Fibroblast of lung (primary cell): ENCODE measurements around the gene ZBTB7C. TPM values are rescaled to one million over a fixed set of nuclear protein-coding genes. Genes with fewer than 3 reads are reported as not detected.
A peak's percentile ranks its signal among the peaks of the same experiment; 100 is the strongest.

Experiments used
- DNase-seq, 2 donors: peaks; one replicate each; pipeline versions ENCODE4 v3.0.0 to v3.0.0-alpha.2; 2010; ENCODE audit warnings: low read depth in 2 of 2
- H2AFZ ChIP-seq: 2 replicates; pipeline ENCODE4 v1.5.1; 2012; ENCODE audit warnings: low read length, control low read depth, inconsistent platforms
- H3K27ac ChIP-seq: 2 replicates; pipeline ENCODE4 v1.5.1; 2011; ENCODE audit warnings: low read length, control low read depth; ENCODE audit not compliant: insufficient read depth
- H3K27me3 ChIP-seq: 2 replicates; pipeline ENCODE4 v1.5.1; 2011; ENCODE audit warnings: mild to moderate bottlenecking, low read length; ENCODE audit not compliant: control insufficient read depth, insufficient read depth
- H3K36me3 ChIP-seq: 2 replicates; pipeline ENCODE4 v1.5.1; 2011; ENCODE audit warnings: low read length; ENCODE audit not compliant: control insufficient read depth, insufficient read depth
- H3K4me1 ChIP-seq: 2 replicates; pipeline ENCODE4 v1.5.1; 2011; ENCODE audit warnings: low read length; ENCODE audit not compliant: control insufficient read depth, insufficient read depth; ENCODE audit errors: extremely low read depth
- H3K4me2 ChIP-seq: 2 replicates; pipeline ENCODE4 v1.5.1; 2011; ENCODE audit warnings: low read length, control low read depth; ENCODE audit not compliant: insufficient read depth; ENCODE audit errors: extremely low read depth
- H3K4me3 ChIP-seq, 4 experiments: fragments of 200-600 bp in 1 of 4; sonication (generic) in 1 of 4; replicated peaks in 1 of 4; 2 replicates each; pipeline ENCODE4 v1.5.1; 2011 to 2016; ENCODE audit warnings: low read length in 4 of 4, low read depth in 3 of 4, mild to moderate bottlenecking in 3 of 4, control low read depth in 2 of 4, inconsistent platforms in 1 of 4, mixed read lengths in 1 of 4; ENCODE audit not compliant: insufficient read depth in 1 of 4; ENCODE audit errors: control extremely low read depth in 1 of 4
- H3K79me2 ChIP-seq: 2 replicates; pipeline ENCODE4 v1.5.1; 2012; ENCODE audit warnings: mild to moderate bottlenecking, low read length, inconsistent platforms; ENCODE audit not compliant: control insufficient read depth, insufficient read depth
- H3K9ac ChIP-seq: 2 replicates; pipeline ENCODE4 v1.5.1; 2011; ENCODE audit warnings: mild to moderate bottlenecking, low read length, control low read depth; ENCODE audit not compliant: insufficient read depth
- H3K9me3 ChIP-seq: 2 replicates; pipeline ENCODE4 v1.5.1; 2012; ENCODE audit warnings: low read depth, low read length; ENCODE audit not compliant: control insufficient read depth, insufficient read depth
- H4K20me1 ChIP-seq: 2 replicates; pipeline ENCODE4 v1.5.1; 2011; ENCODE audit warnings: low read length; ENCODE audit not compliant: control insufficient read depth, insufficient read depth; ENCODE audit errors: extremely low read depth
- EZH2 ChIP-seq: IDR thresholded peaks from 2 replicates; pipeline ENCODE4 v1.5.1; 2012; ENCODE audit warnings: low read length, control low read depth, mild to moderate bottlenecking; ENCODE audit errors: missing control alignments
- polyA plus RNA-seq, 2 donors: library from polyadenylated mRNA; depleted of rRNA in 1 of 2; stranded (reverse) in 1 of 2; unstranded in 1 of 2; fragments of >200 nt; gene quantifications; 2 replicates each; pipeline ENCODE4 v1.2.1, GENCODE V29; 2011 to 2012; ENCODE audit warnings: missing spikeins in 1 of 2
- total RNA-seq: library from RNA; depleted of rRNA; stranded (reverse); fragments of >200 nt; gene quantifications from 2 replicates; pipeline ENCODE4 v1.2.1, GENCODE V29; 2014
- TF ChIP-seq, protein P1 (sequence below), 2 donors: IDR thresholded peaks in 1 of 2; conservative IDR thresholded peaks in 1 of 2; 1 replicate in 1 of 2; 2 replicates in 1 of 2; pipeline ENCODE4 v1.5.1; 2011 to 2012; ENCODE audit warnings: low read length in 2 of 2, control low read depth in 1 of 2, inconsistent platforms in 1 of 2, low read depth in 1 of 2, mild to moderate bottlenecking in 1 of 2

The ZBTB7C gene
- total and polyA plus RNA-seq, 2 donors (not counting 1 experiment from before 2014, with no cell fraction given): 0.19 to 0.33 TPM

DNA sequence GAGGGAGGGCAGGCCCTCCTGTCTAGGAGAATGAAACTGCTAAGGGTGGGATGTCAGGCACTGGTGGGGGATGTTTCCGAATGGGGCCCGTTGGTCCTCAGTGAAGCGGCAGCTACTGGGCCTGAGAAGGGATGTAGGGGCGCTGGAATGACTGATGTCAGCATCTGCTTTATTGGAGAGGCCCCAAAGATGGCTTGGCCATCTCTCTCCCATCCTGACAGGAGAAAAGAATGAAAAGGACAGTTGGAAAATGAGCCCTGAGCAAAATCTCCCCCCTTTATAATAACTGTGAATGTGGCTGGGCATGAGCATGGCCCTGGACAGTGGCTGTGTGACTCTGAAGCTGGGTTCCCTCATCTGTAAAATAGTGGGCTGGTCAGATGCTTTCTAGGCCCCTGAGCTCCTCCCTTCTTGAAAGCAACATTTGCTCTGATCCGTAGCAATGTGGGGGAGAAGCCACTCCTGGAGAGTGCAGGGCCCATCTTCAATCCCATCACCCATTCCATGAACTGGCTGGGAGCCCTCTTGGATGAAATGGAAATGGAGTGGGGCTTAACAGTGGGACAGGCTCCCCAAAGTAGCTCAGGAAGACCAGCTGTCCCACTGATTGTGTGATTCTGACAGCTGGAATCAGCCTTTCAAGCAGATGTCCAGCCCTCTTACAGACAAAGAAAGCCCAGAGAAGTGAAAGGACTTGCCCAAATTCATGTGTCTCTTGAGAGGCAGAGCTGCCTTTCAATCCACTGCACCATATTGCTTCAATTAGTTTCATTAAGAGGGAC is 246.0 kb downstream of the ZBTB7C start:
- no peaks in the 10 kb centered on the region for H3K9me3 ChIP-seq
- H3K4me1 ChIP-seq: peaks cover 2% of the 10 kb centered on the region
- DNase-seq: no peak
- no peaks in the 10 kb centered on the region for H4K20me1 ChIP-seq
- no peaks in the 10 kb centered on the region for H3K36me3 ChIP-seq
- TF ChIP-seq EZH2: no peak
- TF ChIP-seq, protein P1, sequence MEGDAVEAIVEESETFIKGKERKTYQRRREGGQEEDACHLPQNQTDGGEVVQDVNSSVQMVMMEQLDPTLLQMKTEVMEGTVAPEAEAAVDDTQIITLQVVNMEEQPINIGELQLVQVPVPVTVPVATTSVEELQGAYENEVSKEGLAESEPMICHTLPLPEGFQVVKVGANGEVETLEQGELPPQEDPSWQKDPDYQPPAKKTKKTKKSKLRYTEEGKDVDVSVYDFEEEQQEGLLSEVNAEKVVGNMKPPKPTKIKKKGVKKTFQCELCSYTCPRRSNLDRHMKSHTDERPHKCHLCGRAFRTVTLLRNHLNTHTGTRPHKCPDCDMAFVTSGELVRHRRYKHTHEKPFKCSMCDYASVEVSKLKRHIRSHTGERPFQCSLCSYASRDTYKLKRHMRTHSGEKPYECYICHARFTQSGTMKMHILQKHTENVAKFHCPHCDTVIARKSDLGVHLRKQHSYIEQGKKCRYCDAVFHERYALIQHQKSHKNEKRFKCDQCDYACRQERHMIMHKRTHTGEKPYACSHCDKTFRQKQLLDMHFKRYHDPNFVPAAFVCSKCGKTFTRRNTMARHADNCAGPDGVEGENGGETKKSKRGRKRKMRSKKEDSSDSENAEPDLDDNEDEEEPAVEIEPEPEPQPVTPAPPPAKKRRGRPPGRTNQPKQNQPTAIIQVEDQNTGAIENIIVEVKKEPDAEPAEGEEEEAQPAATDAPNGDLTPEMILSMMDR (conservative IDR thresholded peaks at IDR 0.05 in 1 of 2, IDR thresholded peaks at IDR 0.05 in 1 of 2; ENCODE audit: low read depth in 1 of 2, low read length in 2 of 2): no peak
- no peaks in the 10 kb centered on the region for H3K27me3 ChIP-seq
- H3K9ac ChIP-seq: no peak overlapping the region
- no peak overlapping the region for H3K4me3 ChIP-seq
- no peak overlapping the region for H2AFZ ChIP-seq
- H3K4me2 ChIP-seq: no peak overlapping the region
- no peaks in the 10 kb centered on the region for H3K79me2 ChIP-seq
- H3K27ac ChIP-seq: no peak overlapping the region

DNA sequence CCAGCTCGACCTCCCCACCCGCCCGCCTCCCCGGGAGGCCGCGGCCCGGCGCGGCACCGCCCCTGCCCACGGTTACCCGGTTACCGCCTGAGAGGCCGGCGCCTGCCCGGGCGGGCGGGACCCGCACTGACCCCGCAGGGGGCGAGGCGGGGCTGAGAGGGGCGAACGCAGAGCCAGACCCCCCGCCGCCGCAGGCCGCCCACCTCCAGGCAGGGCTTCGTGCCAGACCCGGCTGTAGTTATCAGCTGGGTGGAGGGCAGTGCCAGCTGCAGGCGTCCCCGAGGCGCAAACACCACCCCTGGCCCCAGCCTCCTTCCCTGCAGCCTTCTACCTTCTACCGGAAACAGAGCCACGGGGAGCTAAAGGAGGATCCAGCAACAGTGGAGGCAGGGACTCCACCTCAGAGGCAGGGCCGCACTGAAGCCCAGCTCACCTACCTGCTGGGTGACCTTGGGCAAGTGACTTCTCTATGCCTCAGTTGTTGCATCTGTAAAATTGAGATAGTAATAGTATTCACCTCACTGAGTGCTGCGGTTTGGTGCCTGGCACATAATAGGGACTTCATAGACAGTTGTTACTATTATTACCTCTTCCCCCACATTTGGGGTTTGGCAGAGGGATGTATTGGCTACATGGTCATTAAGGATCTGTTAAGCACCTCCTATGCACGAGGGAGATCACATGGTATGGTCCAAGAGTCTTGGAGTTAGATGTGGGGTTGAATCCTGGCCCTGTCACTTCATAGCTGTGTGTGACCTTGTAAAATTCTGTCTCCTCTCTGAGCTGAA is 247.1 kb downstream of the ZBTB7C start:
- peak in 1 of 2 donors; percentile 15 for DNase-seq
- H3K79me2 ChIP-seq: no peaks in the 10 kb centered on the region
- H3K9me3 ChIP-seq: no peaks in the 10 kb centered on the region
- H3K36me3 ChIP-seq: no peaks in the 10 kb centered on the region
- H4K20me1 ChIP-seq: no peaks in the 10 kb centered on the region
- TF ChIP-seq, protein P1 (conservative IDR thresholded peaks at IDR 0.05 in 1 of 2, IDR thresholded peaks at IDR 0.05 in 1 of 2; ENCODE audit: low read depth in 1 of 2, low read length in 2 of 2): no peak
- TF ChIP-seq EZH2: no peak
- H3K4me2 ChIP-seq: peak overlapping the region; percentile 32
- peak overlapping the region; percentile 20 for H3K9ac ChIP-seq
- H3K4me3 ChIP-seq: peak overlapping the region in 3 of 4 experiments; percentile 52 to 63 (median 53)
- H3K27ac ChIP-seq: no peak overlapping the region
- H3K27me3 ChIP-seq: no peaks in the 10 kb centered on the region
- H3K4me1 ChIP-seq: peaks cover 2% of the 10 kb centered on the region
- peak overlapping the region; percentile 34 for H2AFZ ChIP-seq

DNA sequence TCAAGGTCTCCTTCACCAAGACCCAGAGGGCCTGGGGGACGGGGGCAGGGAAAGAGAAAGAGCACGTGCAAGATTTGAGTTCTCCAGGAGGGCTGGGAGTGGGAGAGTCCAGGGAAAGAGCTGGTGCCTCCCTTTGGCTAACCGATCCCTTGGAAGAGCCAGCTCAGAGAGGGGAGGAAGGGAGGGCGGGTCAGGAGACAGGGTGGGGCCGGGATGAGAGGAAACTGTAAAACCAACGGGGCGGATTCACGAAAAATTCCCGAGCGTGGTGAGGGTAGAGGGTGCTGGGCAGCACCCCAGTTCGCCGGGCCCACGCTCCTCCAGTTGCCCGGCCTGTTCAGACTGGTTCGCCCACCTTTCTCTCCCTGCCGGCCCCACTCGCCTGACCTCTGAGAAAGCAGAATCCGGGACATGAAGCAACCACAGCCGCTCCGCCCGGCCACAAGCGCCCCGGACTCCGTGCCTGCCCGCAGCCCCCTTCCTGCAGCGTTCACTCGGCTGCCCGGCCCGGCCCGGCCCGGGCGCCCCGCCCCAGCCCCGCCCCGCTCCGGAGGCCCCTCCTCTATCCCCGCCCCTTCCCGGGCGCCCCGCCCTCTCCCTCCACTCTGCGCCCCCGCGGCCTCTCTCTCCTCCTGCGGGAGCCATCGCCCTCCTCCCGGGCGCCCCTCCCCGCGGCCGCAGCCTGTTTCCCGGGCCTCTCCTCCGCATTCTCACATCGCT is 247.8 kb downstream of the ZBTB7C start:
- Histone ChIP-seq H3K9me3 (no peaks in the 10 kb centered on the region), H4K20me1 (no peaks in the 10 kb centered on the region), H3K79me2 (no peaks in the 10 kb centered on the region), H3K9ac (peak overlapping the region; percentile 55), H3K36me3 (no peaks in the 10 kb centered on the region), H2AFZ (peak overlapping the region; percentile 82), H3K27me3 (no peaks in the 10 kb centered on the region), H3K27ac (no peak overlapping the region), H3K4me1 (peaks cover 2% of the 10 kb centered on the region), H3K4me2 (peak overlapping the region; percentile 64), H3K4me3 (peak overlapping the region; percentile 52 to 63 (median 58))
- DNase-seq: peak; percentile 66 to 81
- TF ChIP-seq, protein P1 (conservative IDR thresholded peaks at IDR 0.05 in 1 of 2, IDR thresholded peaks at IDR 0.05 in 1 of 2; ENCODE audit: low read depth in 1 of 2, low read length in 2 of 2): no peak
- TF ChIP-seq EZH2: no peak
